DMS153 (cell line): ENCODE results near the gene BICDL1.

Experiments used
- DNase-seq: peaks from one replicate; lab custom pipeline; 2025; lab: John Stamatoyannopoulos, UW

Gene BICDL1

GRCh38 chr12:120081641-120082040, 92.6 kb downstream of the BICDL1 start:
- DNase-seq: no peak

GRCh38 chr12:120085920-120086645, 97.0 kb downstream of the BICDL1 start:
- no peak for DNase-seq

GRCh38 chr12:120086801-120087621, 98.0 kb downstream of the BICDL1 start:
- peak; percentile 98 for DNase-seq

- no peak for DNase-seq
These were observed 100.1 kb downstream of the BICDL1 start for GRCh38 chr12:120089105-120089504.

- no peak for DNase-seq
These were observed 100.8 kb downstream of the BICDL1 start for GRCh38 chr12:120089796-120090195.

- DNase-seq: no peak
These were observed 101.2 kb downstream of the BICDL1 start for GRCh38 chr12:120090206-120090605.

- DNase-seq: no peak
These were observed 101.7 kb downstream of the BICDL1 start for GRCh38 chr12:120090626-120091295.

DNA sequence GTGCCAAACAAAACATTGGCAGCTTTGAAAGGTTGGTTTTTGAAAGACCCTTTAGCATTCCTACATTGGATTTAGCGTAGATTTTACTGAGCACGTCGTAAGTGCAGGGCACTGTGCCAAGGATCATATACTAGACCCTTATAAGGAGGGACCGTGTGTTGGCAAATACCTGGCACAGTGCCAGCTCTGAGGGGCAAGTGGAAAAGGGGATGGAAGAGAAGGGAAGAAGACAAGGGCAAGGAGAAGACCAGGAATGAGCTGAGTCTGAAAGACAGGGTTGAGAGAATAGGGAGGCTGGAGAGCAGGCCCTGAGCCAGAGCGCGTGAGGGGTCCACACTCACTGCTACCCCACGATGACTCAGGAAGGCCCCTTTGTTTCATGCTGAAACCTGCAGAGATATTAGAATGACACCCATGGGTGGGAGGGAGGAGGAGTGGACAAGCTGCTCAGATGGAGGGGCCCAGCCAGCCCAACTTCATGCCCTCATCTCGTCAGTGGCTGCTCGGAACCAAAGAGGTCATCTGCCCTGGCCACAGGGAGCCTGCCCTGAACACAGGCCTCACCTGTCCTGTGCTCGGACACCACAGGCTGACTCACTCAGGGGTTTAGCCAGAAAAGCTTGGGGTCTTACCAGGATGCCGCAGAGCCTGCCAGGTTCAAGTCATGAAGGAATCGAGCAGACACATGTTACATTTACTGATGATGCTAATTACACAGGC, 102.5 kb downstream of the BICDL1 start:
- DNase-seq: no peak

DNA sequence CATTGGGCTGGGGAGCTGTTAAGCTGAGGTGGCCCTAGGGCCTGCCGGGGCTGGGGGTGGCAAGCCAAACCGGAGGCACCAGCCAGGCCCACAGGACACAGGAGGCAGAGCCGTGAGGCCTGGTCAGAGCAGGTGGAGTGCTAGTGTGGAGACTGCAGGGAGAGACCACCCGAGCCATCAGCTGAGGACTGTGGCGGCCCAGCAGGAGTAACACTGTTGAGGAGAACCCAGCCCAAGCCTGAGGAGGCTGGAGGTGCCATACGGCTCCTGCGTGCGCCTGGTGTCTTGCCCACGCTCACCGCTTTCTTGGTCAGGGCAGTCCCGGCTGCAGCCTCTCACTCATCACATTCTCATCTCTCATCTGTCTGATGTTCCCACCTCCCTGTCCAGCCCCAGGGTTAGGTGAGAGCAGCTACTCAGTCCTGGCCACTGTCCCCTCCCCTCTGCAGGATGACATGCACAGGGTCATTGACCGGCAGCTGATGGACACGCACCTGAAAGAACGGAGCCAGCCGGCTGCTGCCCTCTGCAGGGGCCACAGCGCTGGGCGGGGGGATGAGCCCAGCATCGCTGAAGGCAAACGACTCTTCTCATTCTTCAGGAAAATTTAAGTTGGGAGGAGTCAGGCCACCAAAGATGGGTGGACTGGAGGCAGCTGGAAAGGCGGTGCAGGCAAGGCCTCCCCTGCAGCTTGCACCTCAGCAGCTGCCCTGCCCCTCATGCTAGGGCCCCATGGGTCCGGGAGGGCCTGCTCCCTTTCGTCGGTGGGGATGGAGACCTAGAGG, 103.7 kb downstream of the BICDL1 start:
- no peak for DNase-seq

GRCh38 chr12:120093336-120093591, 104.2 kb downstream of the BICDL1 start:
- no peak for DNase-seq

DNA sequence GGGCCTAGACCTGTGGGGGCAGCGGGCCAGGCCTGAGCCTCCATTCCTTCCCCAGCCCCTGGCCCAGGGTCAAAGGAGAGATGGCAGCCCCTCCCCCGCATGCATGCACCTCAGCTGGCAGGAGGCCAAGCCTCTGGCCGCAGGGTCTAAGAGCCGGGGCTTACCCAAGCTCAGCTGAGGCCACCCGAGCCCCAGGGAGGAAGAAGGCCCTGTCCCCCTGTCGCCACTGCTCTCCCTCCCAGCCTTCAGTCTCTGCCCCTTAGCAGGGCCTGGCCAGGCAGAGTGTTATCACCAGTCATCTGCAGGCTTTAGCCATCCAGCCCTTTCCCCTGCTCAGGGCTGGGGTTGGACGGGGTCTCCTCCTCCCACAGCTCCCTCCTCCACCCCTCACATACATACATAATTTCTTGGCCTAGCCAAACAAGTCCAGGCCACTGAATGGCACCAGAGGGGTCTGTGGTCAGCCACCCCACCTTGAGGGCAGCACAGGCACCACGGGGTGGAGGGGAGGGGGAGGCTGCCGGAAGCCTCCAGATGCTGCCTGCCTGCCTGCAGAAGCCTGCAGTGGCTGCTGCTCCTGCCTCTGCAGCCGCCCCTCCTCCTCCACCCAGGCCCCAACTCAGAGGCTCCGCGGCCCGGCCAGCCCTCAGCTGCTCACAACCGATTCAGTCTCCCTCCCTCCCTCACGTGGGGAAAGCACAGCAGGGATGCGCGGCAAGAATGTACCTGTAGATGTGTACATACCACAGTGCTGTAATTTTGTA, 104.7 kb downstream of the BICDL1 start:
- DNase-seq: no peak

DNA sequence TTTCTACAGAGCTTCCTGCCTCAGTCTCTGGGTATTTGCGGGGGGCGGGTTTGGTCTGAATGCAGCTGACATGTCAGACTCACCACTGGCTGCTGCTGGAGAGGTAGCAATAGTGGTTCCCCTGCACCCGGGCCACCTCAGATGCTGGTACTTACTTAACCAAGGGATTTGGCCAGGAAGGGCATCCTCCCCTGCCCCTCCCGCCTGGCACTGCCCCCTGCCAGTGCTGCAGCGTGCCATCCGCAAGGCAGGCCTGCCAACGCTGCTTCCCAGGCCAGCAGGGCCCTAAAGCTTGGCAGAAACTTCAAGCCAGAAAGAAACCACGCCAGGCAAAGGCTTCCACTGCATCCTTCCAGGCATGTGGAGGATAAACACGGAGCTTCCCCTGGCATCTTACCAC, 105.4 kb downstream of the BICDL1 start:
- DNase-seq: no peak

- no peak for DNase-seq
These were observed 106.3 kb downstream of the BICDL1 start for GRCh38 chr12:120095331-120095730.

GRCh38 chr12:120095736-120096135, 106.7 kb downstream of the BICDL1 start:
- DNase-seq: no peak

GRCh38 chr12:120096671-120097202, 107.7 kb downstream of the BICDL1 start:
- no peak for DNase-seq

DNA sequence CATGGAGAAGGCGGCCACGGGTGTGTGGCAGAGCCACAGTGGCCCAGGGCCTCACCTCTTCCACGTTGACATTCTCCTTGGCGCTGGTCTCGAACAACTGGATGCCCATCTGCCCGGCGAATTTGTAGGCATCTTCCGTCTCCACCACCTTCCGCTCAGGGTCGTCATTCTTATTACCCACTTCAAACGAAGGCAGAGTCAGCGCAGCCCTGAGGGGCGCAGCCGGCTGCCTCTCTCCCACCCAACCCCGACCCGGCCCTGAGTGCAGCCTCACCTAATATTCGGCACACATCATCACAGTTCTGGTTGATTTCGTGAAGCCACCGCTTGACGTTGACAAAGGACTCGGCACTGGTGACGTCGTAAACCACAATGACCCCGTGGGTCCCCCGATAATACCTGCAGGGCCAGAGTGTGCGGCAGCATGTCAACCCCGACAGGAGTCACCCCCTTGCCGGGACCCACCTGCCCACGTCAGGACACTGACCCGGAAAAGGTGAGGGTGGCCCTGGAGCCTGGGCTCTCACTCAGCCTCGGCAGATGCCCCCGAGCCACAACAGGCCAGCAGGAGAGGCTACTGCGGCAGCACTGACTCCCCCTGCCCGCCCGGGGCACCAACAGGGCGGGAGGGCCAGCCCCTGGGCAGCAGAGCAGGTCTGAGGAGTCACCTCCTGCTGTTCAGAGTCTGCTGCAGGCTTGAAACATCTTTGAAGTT, 109.9 kb downstream of the BICDL1 start:
- DNase-seq: no peak

DNA sequence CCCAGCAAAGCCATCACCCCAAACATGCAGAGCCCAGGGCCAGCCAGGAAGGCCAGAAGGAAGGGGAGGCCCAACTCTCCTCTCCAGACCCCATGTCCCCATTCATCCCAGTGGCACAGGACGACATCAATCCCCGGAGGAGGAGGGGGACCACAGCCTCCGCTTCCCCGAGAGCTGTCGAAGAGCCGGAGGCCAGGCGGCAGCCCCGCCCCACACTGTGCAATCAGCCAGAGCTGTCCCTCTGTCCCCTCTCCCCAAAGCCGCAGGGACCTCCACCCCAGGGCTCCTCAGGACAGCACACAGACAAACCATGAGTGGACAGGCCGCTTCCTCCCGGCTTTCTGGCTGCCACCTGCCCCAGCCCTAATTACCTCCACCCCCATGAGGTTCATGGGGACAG, 110.7 kb downstream of the BICDL1 start:
- no peak for DNase-seq

GRCh38 chr12:120100630-120101029, 111.6 kb downstream of the BICDL1 start:
- no peak for DNase-seq

DNA sequence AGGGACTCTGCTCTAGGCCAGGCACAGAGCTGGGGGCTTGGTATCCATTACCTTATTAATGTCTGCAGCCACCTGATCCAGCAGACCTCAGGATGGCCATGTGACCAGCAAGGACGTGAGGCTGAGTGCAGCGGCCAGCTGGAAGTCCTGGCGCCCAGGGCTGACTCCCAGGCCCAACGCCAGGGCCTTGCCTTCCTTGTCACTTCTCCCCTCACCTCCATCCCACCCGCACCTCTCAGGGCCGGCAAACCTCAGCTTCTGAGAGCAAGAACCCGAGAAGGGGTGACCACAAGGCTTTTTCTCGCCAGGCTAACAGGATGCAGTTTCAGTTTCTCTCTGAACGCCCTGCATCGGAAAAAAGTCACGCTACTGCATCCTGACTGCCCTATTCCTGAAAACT, 112.1 kb downstream of the BICDL1 start:
- no peak for DNase-seq

DNA sequence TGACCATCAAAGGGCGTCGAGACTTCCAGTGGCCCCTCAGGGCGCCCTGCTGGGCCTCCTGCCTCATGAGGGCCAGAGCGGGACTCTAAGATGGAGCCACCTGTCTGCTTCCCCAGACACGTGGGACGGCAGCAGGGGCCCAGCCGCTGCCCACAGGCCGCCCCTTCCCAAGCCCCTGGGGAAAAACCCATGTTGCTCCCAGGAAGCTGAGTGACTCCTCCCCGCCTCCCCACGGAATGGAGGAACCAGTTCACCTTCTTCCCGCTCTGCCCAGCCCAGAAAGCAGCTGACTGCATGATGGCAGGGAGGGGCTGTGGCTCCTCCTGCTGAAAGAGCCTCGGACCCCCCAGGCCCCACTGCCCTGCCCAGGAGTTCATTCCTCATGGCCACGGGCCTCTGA, 112.6 kb downstream of the BICDL1 start:
- no peak for DNase-seq
